ENCODE results near the gene MXD4. TPM values are rescaled to one million over a fixed set of nuclear protein-coding genes. Genes with fewer than 3 reads are reported as not detected.
"Not testable (repeated sequence)": the region's sequence is repeated elsewhere in the genome, so short reads cannot be mapped to it uniquely, and the experiment has no call there.

Gene MXD4
- polyA plus RNA-seq, 10 donors, result 38.2 to 60.5 (median 52.1) TPM

GRCh38 chr4:2277956-2278355 lies 16.0 kb upstream of the MXD4 start:
- no peak for DNase-seq

DNA sequence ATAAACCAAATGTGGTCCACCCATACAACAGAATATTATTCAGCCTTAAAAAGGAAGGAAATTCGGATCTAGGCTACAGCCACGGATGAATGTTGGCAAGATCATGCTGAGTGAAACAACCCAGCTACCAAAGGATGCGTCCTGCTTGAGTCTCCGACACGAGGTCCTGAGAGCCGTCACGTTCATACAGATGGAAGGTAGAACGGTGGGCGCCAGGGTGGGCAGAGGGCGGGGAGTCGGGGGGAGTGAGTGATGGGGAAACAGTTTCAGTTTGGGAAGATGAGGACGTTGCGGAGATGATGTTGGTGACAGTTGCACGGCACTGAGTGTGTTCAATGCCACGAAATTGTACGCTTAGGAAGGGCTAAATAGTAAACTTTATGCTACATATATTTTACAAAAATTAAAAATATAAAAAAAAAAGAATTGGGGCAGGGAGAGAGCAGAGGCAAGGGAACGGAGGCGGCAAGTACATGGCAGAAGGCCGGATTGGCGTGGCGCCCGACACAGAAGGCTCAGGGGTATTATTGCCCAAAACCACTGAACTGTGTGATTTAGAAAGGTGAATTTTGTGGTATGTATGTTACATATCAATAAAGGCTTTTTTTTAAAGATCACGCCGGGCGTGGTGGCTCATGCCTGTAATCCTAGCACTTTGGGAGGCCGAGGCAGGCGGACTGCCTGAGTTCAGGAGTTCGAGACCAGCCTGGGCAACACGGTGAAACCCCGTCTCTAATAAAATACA lies 14.8 kb upstream of the MXD4 start:
- DNase-seq, result no peak

GRCh38 chr4:2275546-2276251 lies 13.8 kb upstream of the MXD4 start:
- DNase-seq, result no peak

GRCh38 chr4:2275044-2275397 lies 13.1 kb upstream of the MXD4 start:
- not testable (repeated sequence) for DNase-seq

DNA sequence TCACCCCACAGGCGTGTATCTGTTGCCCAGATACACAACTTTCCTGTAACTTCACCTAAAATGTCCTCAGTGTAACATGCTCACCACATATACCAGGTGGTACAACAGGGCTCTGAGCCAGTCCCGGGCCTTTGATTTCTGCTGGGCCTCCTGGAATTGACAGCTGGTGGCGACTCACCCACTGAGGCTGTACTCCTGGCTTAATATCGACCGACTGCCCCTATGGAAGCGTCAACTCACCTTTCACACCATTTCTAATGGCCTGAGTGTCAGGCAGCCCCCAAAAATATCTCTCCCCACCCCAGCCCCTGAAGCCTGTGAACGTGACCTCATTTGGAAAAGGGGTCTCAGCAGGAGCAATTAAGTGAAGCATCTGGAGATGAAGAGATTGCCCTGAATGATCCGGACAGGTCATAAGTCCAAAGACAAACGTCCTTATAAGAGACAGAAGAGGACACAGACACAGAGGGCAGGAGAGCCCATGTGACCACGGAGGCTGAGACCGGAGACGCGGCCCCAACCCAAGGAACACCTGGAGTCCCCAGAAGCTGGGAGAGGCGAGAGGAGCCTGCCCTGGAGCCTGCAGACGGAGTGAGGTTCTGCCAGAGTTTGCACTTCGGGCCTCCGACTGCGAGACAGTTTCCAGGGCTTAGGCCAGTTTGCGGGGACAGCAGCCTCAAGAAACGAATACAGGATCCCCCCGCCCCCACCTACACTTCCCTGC lies 12.6 kb upstream of the MXD4 start:
- DNase-seq, result no peak

GRCh38 chr4:2273657-2274319 lies 11.9 kb upstream of the MXD4 start:
- no peak for DNase-seq

- no peak for DNase-seq
These were observed 11.3 kb upstream of the MXD4 start for GRCh38 chr4:2273221-2273620.

DNA sequence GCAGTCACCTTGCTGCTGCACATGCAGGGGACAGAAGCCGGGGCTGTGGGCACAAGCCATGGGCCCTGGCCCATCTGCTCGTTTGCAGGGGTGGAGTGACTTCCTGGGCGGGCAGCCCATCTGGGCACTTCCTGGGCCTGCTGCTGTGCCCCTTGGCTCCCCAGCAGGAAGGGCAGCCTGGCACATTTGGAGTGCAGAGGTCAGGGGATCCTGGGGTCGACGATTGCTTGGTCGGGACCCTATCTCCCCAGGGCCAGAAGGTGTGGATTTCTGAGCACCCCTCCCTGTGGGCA lies 10.9 kb upstream of the MXD4 start:
- DNase-seq, result no peak

DNA sequence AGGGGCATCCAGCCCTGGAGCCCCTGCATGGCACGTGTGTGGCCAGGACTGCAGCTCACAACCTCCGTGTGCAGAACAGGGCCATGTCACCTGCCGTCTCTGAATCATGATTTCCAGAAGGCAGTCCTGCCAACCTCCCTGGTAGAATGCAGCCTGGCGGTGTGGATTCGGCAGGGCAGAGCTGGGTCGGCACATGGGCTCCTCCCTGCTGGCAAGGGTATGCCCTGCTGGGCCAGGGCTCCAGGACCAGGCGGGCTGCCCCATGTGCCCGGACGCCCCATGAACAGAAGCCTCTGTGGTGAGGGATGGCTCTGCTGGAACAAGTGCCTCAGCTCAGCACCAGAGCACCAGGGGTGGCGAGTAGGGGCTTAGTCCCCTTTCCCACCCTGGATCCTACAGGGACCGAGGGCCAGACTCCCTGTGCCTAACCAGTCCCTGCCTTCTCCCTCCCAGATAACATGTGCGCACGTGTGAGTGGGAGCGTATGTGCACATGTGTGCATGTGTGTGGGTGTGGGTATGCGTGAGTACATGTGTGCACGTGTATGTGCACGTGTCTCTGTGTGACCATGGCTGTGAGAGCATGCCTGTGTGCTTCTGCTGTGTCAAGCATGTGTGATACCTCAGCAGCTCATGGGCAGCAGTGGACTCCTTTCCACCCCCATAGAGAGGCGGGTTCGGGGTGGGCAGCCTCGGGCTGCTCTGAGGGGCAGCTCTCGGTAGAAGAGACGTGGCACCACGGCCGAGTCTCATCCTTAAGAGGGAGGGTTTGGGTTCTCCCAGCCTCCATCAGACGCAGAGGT lies 10.3 kb upstream of the MXD4 start:
- DNase-seq, result no peak

DNA sequence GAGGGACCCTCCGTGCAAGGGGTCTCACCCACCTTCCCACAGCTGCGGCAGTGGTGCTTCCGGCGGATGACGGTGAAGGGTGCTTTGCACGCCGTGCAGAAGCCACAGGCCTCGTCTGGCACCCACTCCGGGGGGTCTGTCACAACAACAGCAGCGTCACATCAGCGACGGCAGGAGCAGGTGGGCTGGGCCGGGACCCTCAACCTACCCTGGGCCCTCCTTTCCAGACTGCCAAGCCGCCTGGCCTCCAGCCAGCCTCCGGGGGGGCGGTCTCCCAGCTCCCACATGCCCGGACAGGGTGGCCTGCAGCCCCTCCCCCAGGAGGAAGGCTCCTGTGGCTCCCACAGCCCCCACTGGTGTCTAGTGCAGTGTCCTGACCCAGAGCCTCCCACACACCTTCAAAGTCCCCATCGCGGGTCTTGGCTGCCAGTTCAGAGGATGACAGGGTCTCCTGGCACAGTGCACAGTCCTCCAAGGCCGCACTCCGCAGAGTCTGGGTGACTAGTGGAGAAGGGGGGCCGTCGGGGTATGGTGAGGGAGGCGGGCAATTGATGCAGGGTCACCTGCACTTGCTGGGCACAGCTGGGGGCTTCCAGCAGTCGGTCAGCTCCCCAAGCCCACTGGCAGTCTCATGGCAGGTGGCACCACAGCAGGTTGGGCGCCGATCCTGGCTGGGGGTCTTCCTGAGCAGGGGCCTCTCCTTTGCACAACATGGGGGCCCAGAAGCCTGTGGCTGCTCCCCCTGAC lies 9.5 kb upstream of the MXD4 start:
- DNase-seq, result no peak

DNA sequence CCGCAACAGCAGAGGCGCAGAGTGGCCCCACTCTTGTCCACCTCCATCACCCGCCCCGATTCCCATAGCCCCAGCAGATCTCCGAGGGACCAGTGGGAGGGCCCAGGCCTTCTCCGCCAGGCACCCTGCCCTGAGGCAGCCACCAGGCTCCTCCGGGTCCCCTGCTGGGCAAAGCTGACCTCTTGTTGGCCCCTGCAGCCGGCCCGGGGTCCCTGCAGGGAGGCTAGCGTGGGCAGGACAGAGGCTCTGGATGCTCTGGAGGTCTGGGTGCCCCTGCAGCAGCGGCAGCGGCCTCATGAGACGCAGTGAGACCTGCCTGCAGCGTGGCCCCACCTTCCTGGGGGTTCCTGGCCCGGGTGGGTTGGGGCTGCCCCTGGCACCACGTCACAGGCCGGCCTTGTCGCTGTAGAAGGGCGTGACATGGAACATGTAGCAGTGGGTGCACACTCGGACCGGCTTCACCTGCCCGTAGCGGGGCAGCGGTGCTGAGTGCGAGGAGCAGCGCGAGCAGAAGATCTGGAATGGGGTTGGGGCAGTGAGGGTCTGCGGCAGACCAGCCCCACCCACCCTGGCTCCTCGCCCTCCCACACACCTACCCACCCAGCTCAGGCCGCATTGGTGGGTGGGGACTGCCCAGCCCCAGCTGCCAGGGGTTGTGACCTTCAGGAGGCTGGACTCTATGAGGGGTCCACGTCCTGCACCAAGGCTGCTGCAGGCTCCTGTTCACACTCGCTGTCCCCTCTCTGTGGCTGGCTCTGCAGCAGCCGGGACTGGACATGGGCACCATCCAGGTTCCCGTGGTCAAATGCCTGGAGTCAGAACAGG lies 8.6 kb upstream of the MXD4 start:
- no peak for DNase-seq

- DNase-seq, result no peak
These were observed 7.8 kb upstream of the MXD4 start for GRCh38 chr4:2269618-2270163.

GRCh38 chr4:2269206-2269531 lies 7.3 kb upstream of the MXD4 start:
- DNase-seq, result peak in 1 of 3 donors; percentile 34

- no peak for DNase-seq
These were observed 6.7 kb upstream of the MXD4 start for GRCh38 chr4:2268357-2269205.

DNA sequence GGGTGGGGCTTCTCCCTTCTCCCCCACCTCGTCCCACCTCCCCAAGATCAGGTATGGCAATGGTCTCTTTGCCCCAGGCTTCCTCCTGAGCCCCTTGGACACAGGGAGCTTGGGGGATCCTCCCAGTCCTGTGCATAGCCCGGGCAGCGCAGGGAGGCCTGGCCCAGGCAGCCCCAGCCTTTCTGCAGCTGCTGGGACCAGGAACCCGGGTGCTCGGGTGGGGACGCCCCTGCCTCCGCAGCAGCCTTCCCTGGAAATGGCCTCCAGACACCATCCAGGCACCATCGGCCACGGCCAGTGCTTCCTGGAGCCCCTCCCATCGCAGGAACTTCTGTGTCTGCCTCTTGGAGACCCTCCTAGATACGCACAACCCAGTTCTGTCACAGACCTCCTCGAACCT lies 5.9 kb upstream of the MXD4 start:
- DNase-seq, result no peak

GRCh38 chr4:2267320-2267811 lies 5.5 kb upstream of the MXD4 start:
- no peak for DNase-seq

- DNase-seq, result no peak
These were observed 4.9 kb upstream of the MXD4 start for GRCh38 chr4:2266821-2267220.

GRCh38 chr4:2266181-2266580 lies 4.3 kb upstream of the MXD4 start:
- DNase-seq, result peak in 2 of 3 donors; percentile 69 to 81

Measured in muscle of back (tissue), 11 donors.